Astrocyte of the hippocampus (primary cell): ENCODE measurements around the gene KAT2B.
A peak's percentile ranks its signal among the peaks of the same experiment; 100 is the strongest.

Experiments used
- DNase-seq: peaks from one replicate; pipeline ENCODE4 v3.0.0; 2011; ENCODE audit warnings: low read depth, low spot score

Gene KAT2B

DNA sequence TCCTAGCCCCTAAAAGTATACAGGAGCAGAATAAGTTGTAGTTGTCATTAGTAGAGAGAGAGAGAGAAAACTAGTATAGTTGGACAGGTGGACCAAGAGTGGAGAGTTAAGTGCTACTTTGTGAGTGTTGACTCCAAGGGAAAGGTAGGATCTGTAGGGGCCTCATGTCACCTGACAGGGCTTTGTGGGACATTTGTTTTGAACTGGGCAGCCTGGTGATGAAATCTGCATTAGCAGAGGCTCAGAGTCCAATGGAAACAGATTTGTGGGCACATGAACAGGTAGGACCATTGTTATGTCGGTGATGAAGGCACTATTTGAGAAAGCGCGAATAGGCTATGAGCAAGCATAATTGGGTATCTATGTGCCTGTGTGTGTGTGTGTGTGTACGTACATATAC lies 102.3 kb downstream of the KAT2B start:
- no peak for DNase-seq

DNA sequence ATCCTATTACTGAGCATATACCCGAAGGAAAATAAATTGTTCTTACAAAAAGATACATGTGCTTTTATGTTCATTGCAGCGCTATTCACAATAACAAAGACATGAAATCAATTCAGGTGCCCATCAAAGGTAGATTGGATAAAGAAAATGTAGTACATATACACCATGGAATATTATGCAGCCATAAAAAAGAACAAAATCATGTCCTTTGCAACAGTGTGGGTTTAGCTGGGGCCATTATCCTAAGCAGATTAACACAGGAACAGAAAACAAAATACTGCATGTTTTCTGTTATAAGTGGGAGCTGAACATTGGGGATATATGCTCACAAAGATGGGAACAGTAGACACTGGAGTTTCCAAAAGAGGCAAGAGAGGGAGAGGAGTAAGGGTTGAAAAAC lies 103.3 kb downstream of the KAT2B start:
- DNase-seq = no peak

DNA sequence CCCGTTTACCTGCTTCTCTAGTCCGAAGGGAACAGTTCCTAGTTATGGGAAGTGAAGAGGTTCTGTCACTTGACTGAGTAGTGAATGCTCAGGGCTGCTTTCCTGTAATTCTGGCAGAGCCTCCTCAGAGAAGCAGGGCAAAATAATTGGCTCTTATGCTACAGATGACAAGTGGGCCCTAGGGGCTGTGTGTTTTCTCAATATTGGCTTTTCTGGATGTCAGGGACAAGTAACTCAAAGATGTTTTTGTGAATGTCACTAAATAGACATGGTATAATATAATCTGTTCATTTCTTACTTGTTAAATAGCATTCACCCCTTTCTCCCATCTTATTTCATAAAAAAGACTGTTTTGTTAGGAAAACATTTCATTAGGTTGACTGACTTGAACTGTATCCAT lies 105.6 kb downstream of the KAT2B start:
- no peak for DNase-seq

DNA sequence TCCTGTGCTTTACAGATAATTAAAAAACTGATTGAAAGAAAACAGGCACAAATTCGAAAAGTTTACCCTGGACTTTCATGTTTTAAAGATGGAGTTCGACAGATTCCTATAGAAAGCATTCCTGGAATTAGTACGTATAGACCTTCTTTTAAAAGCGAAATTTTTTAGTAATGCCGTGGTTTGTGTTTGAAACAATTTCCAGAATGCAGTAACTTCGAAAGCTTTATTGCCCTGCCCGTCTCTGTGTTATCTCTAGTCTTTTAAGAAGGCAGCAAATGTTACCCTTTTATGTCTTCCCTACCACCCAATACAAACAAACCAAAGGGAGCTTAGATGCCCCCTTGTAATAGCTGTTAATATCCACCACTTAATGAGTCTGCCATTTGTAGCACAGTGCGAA lies 106.1 kb downstream of the KAT2B start:
- no peak for DNase-seq

DNA sequence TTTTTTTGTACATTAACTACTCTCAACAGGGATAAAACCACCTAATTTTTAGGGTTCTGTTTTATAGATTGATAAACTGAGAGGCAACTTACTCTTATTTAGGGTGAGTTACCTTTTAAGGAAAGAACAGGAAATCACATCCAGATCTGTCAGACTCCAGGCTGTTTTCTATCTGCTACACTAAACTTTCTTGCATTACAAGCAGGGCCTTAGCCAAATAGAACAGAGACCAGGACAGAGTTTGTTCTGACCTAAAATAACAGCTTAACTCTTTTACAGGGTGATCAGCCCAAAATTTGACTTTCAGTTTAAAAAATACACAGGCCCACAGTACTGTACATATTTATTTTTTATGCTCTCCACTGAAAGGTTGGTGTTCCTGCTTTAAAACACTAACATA lies 107.1 kb downstream of the KAT2B start:
- no peak for DNase-seq

DNA sequence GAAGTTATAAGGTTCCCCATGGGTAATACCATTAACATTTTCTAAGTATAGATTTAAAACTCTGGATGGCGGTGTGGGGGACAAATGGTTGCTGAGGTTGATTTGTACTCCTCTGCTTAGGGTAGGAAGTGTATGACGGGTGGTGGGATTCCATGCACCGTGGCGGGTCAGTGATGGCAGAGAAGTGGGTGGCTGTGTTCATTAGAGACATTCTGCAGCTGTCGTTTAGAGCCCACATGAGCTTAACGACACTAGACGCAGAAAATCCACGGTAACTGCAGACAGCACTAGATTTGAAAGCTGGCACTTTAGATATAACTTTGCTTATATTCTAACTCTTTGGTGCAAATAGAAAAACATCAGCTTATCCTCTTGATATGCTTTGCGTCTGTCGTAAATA lies 108.2 kb downstream of the KAT2B start:
- DNase-seq = no peak

DNA sequence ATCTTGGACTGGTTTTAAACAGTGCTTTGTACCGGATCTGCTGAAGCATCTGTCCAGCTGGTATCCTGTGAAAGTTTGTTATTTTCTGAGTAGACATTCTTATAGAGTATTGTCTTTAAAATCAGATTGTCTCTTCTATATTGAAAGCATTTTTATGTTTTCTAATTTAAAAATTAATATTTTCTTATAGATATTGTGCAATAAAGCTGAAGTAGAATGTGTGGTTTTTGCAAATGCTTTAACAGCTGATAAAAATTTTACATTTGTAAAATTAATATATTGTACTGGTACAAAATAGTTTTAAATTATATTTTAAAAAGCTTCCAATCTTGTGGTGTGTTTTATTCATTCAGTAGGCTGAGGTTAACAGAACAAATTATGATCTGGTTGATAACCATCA lies 113.8 kb downstream of the KAT2B start:
- DNase-seq = no peak

DNA sequence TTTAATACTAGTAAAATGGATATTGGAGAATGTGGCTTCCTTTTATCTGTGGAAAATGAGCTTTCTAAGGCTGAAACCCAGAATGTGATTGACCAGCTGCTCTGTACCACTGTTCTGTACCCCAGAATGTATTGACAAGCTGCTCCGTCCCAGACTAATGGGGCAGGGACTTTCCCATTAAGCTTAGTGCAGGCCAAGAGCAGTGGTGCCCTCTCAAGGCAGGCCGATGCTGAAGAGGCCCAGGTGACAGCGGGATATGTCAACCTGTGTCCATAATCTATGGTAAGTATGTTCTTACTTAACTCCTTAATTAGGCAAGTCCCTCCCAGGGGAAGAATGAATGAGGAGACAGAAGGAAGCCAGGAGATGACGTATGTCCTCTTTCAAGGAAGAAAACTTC lies 114.7 kb downstream of the KAT2B start:
- no peak for DNase-seq

DNA sequence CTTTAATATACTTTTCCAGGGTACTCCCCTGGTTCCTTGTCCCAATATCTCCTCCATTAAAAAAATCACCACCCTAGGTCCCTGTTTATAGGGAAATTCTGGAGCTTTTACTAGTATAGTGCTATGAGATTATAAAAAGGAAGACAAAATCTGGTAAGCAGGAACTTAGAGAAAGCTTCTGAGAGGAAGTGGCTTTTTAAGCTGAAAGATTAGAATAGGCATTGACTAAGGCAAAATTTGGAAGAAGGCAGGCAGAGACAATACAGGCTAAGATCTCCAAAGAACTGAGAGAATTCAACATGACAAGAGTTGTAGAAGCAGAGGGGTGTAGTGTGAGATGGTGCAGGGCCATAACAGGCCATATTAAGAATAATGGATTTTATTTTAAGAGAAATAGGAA lies 120.0 kb downstream of the KAT2B start:
- DNase-seq = no peak

DNA sequence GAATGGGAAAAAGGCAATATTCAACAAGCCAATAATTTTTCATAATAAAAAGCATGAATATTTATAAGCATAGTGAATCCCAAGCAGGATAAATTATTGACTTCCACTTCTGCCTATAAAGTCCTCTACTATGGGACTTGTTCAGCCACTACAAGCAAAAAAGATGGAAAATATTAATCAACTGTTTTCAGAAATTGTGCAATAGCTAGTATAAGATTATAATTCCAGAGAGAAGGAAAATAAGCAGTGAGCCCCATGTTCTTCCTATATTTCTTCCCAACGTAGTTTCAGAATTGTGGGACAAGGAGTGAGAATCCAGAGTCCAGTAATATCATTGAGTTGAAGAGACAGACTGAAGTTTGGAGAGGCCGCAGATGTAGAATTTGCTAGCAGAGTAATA lies 121.5 kb downstream of the KAT2B start:
- DNase-seq = no peak

DNA sequence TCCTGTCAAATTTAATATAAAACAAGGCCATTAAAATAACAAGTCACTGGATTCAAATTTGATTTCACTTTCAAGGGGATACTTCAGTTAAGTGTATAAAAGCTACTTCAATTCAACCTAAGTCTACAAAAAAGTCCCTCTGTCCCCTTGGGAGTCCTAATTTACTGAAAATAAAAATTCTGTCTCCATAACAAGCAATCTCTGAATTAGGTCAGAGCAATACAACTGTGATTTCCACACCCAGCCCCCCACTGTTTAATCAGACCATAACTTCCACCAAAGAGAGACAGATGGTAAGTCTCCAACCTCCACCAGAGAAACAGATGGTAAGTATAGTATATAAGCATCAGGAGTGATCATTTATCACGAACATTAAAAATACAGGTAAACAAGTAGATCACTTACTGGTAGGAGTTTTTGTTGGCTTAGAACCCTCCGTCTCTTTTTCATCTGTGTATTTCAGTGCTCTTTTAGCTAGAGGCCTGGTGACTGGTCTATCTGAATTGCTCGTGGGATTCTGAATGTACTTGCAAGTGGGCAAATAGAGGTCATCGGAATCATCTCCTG lies 133.7 kb downstream of the KAT2B start:
- no peak for DNase-seq

DNA sequence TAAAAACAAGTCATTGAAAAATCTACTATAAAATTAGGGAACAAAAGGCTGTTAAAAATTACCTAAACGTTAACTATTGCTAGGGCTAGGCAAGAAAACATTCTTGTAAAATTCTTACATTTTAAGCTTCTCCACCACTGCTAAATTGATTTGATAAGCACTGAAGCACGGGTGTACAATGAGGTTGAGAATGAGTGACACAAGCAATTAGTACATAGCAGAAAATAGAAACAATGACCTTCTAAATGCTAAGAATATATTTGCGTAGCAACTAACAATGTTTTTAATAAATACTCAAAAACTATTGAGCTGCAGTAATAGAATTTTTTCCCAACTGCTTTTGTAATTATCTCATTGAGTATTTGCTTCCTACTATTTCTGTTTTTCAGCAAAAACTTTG lies 141.0 kb downstream of the KAT2B start:
- no peak for DNase-seq

DNA sequence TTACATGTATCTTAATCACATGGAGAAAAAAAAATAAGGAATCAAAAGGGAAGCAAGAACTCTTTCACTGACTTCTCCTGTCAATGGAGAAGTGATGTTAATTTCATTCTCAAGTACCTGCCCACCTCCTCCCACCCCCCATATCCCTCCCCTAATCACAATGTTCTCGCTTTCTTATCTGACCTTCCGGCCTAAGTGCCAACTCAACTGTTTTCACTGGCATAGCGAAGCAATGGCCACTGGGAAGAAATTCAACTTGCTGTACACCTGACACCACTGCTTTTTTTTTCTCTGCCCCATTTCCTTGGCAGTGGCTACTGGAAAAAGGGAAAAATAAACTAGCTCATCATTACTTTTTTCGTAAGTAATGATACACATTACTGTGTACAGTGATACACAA lies 142.0 kb downstream of the KAT2B start:
- peak; percentile 9 for DNase-seq

DNA sequence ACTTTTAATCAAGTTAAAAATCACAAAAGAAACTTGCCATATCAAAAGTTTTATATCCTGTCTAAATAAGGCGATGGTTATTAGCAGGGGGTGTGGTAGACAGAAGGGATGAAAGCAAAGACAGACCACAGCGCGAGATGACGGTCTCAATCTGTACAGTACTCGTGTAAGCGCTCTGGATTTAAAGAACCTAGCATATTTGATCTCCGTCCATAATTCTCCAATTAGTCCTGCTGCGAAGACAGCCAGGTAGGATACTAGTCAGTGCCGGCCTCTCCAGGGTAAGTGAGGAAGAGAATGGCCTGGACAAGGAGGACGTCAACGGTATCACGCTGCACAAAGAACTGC lies 145.1 kb downstream of the KAT2B start:
- DNase-seq = peak; percentile 40

DNA sequence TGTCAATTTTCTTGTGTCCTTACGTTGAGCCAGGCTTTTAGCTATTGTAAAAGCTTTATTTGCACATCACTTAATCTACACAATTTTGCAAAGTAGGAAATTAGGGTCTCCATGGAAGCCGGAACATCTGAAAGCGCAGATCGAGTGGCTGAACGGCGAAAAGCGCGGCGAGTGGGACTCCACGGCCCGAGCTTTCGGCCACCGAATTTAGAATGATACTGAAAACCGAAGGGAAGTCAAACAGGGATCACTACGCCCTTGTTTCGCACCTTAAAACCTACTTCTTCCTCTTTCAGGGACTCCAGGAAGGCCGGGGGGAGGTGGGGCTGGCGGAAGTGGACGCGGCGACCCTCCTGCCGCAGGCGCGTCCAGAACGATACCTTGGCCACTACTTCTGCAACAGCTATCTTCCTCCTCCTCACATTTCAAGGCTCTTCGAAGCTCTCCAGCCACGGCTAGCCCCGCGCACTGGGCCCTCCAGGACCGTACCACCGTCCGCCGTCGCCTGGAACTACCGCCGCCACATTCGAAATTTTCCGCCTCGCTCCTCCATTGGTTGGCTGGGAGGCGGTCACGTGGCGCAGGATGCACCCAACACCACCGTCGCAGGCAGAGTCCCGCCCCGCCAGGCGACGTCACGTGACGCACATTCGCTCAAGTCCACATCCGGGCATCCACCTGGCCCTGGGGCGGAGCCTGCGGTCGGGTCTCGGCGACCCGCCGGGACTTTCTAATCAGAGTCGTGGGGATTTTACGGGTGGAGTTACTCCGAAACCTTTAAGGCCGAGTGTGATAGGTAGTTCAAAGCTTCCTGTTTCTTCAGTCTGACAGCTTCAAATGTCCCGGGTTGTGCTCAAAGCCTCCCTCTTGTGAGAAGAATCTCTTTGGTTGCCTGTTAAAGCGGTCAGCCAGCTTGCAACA lies 145.7 kb downstream of the KAT2B start, which contains the start of gene SGO1:
Gene SGO1 (minus strand): TSS at position 528 of the 921 bp plus-strand sequence. CDS start 2,179 bp downstream, outside the sequence.
- peak; percentile 100 for DNase-seq

DNA sequence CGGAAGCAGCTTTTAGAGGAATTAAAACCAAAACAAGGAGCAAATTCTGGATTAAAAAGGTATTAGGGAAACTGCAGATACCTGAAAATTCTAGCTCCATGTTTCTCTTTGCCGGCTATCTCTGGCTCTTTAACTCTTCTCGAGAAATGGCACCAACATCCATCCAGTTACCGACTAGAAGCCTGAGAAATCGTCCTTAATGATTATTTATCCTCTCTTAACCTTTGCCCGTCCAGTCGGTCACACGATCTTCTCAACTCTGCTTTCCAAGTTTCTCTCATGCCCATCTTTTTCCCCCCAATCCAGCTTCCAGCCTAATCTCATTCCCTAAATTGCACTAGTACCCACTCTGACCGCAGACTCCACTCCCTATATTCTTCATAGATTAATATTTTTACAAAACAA lies 146.4 kb downstream of the KAT2B start:
- DNase-seq = no peak

DNA sequence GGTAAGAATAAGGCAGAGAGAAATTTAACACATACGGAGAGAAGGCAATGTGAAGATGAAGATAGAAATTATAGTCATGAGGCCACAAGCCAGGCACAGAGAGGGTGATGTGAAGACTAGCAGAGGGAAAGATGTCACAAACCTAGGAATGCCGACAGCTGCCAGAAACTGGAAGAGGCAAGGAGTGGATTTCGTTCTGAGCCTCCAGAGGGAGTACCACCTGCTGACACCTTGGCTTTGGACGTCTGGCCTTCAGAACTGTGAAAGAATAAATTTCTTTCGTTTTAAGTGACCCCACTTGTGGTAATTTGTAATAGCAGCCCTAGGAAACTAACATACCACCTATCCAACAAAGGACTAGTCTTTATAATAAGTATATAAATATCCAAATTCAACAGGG lies 150.7 kb downstream of the KAT2B start:
- DNase-seq = no peak

DNA sequence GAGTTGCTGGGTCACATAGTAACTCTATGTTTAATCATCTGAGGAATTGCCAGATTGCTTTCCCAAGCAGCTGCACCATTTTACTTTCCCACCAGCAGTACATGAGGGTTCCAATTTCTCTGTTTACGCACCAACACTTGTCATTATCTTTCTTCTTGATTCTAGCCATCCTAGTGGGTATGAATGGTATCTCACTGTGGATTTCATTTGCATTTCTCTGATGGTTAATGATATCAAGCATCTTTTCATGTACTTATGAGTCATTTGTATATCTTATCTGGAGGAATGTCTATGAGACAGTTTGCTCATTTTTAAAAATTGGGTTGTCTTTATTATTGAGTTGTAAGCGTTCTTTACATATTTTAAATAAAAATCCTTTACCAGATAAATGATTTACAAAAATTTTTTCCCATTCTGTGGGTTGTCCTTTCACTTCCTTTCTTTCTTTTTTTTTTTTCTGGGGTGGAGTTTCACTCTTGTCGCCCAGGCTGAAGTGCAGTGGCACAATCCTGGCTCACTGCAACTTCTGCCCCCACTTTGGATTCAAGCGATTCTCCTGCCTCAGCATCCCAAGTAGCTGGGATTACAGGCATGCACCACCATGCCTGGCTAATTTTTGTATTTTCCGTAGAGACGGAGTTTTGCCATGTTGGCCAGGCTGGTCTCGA lies 154.7 kb downstream of the KAT2B start:
- DNase-seq = no peak

DNA sequence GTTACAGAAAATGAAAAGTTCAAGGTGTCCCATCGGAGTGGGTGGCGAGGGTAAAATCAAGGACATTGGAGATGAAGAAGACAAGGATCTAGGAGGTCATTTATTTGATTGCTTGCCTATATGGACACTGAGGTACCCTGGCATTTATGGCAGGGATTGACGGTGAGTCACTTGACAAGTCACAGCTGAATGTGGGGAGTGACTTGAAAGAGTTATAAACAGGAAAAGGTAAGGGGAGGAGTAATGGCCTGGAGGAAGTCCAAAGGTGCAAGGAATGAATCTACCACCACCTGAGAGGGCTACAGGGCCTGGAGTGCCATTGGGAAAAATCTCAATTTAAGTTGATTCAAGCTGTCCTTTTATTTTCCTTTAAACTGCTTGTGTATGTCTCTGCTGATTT lies 157.5 kb downstream of the KAT2B start:
- no peak for DNase-seq

DNA sequence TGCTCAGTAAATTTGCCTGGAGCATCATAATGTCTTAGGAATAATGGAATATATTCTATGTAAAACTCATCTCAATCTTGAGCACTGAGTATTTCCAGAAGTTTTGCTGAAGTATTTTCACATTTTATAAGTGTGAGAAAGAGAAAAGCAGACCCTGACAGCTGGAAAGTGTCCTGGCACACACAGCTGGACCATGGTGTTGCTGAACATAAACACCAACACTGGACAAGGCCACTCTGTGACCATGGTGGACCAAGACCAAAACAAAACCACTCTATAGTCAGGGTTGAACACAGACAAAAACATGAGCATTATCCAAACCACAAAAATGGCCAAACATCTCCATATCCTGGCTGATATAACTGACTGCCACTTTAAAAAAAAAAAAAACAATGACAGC lies 160.9 kb downstream of the KAT2B start:
- DNase-seq = no peak
